Measurements from ENCODE around the gene FCHO2. TPM values are rescaled to one million over a fixed set of nuclear protein-coding genes. Genes with fewer than 3 reads are reported as not detected.

Gene FCHO2
- total and polyA plus RNA-seq, 2 of the 8 experiments (the other 6 are each of a cell fraction or from before 2014, with no cell fraction given), result 4.3 to 15.7 TPM

DNA sequence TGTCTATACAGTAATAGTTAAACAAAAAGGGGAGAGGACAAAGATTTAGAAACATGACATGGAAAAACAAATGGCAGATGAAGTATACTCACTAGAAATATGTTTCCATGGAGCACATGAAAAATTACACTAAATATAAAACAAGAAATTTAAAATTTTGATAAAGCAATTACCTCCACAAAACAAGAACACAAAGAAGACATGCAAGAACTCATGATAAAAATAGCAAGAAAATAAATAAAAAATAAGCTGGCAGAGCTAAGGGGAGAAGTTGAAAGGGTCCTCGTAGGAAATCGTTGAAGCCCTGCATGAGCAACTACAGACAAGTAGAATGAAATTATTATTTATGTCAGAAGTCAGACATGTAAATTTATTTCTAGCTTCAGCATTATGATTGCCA lies 141.9 kb downstream of the FCHO2 start:
- H3K79me1 ChIP-seq (ENCODE audit: low read depth, low read length), result no peaks in the 10 kb centered on the region
- FAIRE-seq (no peak), DNase-seq (ENCODE audit: low read depth in 1 of 2, low spot score in 2 of 2) (no peak)
- no peak overlapping the region for H2AK5ac ChIP-seq (ENCODE audit: low read depth, low read length)
- no peak overlapping the region for H4K5ac ChIP-seq (ENCODE audit: insufficient read length, low read depth, low read length)
- H4K91ac ChIP-seq (replicated peaks; ENCODE audit: insufficient read length, low read length), result no peak overlapping the region
- H3K4ac ChIP-seq (replicated peaks; ENCODE audit: insufficient read length, low read depth, low read length), result no peak overlapping the region
- no peaks in the 10 kb centered on the region for H3K27me3 ChIP-seq (replicated peaks in 1 of 4; ENCODE audit: control insufficient read depth in 3 of 4, extremely low read depth in 1 of 4, insufficient read depth in 3 of 4, low read length in 3 of 4)
- H3K14ac ChIP-seq (ENCODE audit: insufficient read length), result no peak overlapping the region
- no peaks in the 10 kb centered on the region for H3K23me2 ChIP-seq (ENCODE audit: low read depth, low read length)
- no peaks in the 10 kb centered on the region for H3K4me1 ChIP-seq (replicated peaks in 1 of 4; ENCODE audit: control insufficient read depth in 3 of 4, insufficient read depth in 4 of 4, low read length in 3 of 4)
- no peak overlapping the region for H3K27ac ChIP-seq (ENCODE audit: low read depth, low read length)
- no peak overlapping the region for H3K4me2 ChIP-seq (ENCODE audit: insufficient read depth in 1 of 2, low read depth in 2 of 2, low read length in 2 of 2)
- no peak overlapping the region for H3K23ac ChIP-seq (ENCODE audit: insufficient read length)
- H2BK120ac ChIP-seq (replicated peaks; ENCODE audit: low read depth, low read length), result no peak overlapping the region
- H2BK12ac ChIP-seq (ENCODE audit: low read depth, low read length), result no peak overlapping the region
- H3K56ac ChIP-seq (replicated peaks; ENCODE audit: insufficient read length, low read depth, low read length), result no peak overlapping the region
- H2BK15ac ChIP-seq (ENCODE audit: low read length), result no peak overlapping the region
- POLR2A ChIA-PET (ENCODE audit: partially characterized antibody), result interaction anchor here (1.7 kb wide), 1 partner anchor 142 kb away, joined by 3 read pairs; the partner anchor contains the start of gene FCHO2
- H2BK20ac ChIP-seq (ENCODE audit: low read length), result no peak overlapping the region
- no peak overlapping the region for H3K4me3 ChIP-seq (ENCODE audit: extremely low read depth in 1 of 4, insufficient read depth in 2 of 4, low read depth in 3 of 4, low read length in 4 of 4)
- H3K9ac ChIP-seq (replicated peaks in 1 of 4; ENCODE audit: extremely low read depth in 1 of 4, low read depth in 3 of 4, low read length in 3 of 4), result no peak overlapping the region
- no peak overlapping the region for H4K8ac ChIP-seq (ENCODE audit: extremely low read depth, insufficient read depth, low read length)
- no peak overlapping the region for H3K18ac ChIP-seq (ENCODE audit: extremely low read depth, low read length)
- no peak overlapping the region for H2AFZ ChIP-seq (ENCODE audit: low read length)
- H3K79me2 ChIP-seq (ENCODE audit: control insufficient read depth in 1 of 2, insufficient read depth in 2 of 2, low read length in 2 of 2), result no peaks in the 10 kb centered on the region
- CTCF ChIA-PET (ENCODE audit: partially characterized antibody), result interaction anchor here (1.4 to 1.9 kb wide), 3 partner anchors 14 to 73 kb away, joined by 4 to 8 read pairs (median 7); no protein-coding TSS in a partner anchor
- no peaks in the 10 kb centered on the region for H4K20me1 ChIP-seq (replicated peaks in 1 of 2; ENCODE audit: control insufficient read depth in 1 of 2, insufficient read depth in 2 of 2, low read length in 2 of 2)
- no peaks in the 10 kb centered on the region for H3K36me3 ChIP-seq (ENCODE audit: control insufficient read depth in 2 of 4, insufficient read depth in 4 of 4, low read length in 3 of 4)
- 79% methylated on average over 2 of the region's 2 CpGs; no CpG with 5 or more reads in 1 of the 2 experiments for WGBS, 2 experiments (ENCODE audit: extremely low coverage in 1 of 2, insufficient coverage in 1 of 2, insufficient read length in 1 of 2, insufficient replicate concordance in 2 of 2, low coverage in 1 of 2, low lambda C conversion rate in 2 of 2, missing lambda C conversion rate in 1 of 2)
- H3K9me3 ChIP-seq (ENCODE audit: insufficient read depth in 2 of 2, low read depth in 1 of 2, low read length in 1 of 2), result peaks cover 4 to 7% of the 10 kb centered on the region in 2 experiments; a peak in 1 of 4 replicates
- H2BK5ac ChIP-seq (ENCODE audit: low read depth, low read length), result no peak overlapping the region
- TF ChIP-seq SIX5 (IDR thresholded peaks at IDR 0.05; ENCODE audit: low read depth, low read length) (no peak), RFX5 (IDR thresholded peaks at IDR 0.05; ENCODE audit: borderline replicate concordance, low read depth, low read length) (no peak), CHD2 (IDR thresholded peaks at IDR 0.05; ENCODE audit: low read length) (no peak), GTF2F1 (IDR thresholded peaks at IDR 0.05; ENCODE audit: borderline replicate concordance, low read depth, low read length) (no peak), BACH1 (IDR thresholded peaks at IDR 0.05; ENCODE audit: low read length) (no peak), SAP30 (IDR thresholded peaks at IDR 0.05; ENCODE audit: insufficient read depth, insufficient replicate concordance, low read length) (no peak), POU5F1 (IDR thresholded peaks at IDR 0.05; ENCODE audit: low read depth, low read length) (no peak)
- TF ChIP-seq, protein P1, sequence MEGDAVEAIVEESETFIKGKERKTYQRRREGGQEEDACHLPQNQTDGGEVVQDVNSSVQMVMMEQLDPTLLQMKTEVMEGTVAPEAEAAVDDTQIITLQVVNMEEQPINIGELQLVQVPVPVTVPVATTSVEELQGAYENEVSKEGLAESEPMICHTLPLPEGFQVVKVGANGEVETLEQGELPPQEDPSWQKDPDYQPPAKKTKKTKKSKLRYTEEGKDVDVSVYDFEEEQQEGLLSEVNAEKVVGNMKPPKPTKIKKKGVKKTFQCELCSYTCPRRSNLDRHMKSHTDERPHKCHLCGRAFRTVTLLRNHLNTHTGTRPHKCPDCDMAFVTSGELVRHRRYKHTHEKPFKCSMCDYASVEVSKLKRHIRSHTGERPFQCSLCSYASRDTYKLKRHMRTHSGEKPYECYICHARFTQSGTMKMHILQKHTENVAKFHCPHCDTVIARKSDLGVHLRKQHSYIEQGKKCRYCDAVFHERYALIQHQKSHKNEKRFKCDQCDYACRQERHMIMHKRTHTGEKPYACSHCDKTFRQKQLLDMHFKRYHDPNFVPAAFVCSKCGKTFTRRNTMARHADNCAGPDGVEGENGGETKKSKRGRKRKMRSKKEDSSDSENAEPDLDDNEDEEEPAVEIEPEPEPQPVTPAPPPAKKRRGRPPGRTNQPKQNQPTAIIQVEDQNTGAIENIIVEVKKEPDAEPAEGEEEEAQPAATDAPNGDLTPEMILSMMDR (IDR thresholded peaks at IDR 0.05; ENCODE audit: control extremely low read depth in 1 of 3, insufficient read depth in 1 of 3, low read depth in 1 of 3, low read length in 3 of 3), result no peak
- TF ChIP-seq, protein P2, sequence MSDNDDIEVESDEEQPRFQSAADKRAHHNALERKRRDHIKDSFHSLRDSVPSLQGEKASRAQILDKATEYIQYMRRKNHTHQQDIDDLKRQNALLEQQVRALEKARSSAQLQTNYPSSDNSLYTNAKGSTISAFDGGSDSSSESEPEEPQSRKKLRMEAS (IDR thresholded peaks at IDR 0.05), result no peak
- TF ChIP-seq, protein P3, sequence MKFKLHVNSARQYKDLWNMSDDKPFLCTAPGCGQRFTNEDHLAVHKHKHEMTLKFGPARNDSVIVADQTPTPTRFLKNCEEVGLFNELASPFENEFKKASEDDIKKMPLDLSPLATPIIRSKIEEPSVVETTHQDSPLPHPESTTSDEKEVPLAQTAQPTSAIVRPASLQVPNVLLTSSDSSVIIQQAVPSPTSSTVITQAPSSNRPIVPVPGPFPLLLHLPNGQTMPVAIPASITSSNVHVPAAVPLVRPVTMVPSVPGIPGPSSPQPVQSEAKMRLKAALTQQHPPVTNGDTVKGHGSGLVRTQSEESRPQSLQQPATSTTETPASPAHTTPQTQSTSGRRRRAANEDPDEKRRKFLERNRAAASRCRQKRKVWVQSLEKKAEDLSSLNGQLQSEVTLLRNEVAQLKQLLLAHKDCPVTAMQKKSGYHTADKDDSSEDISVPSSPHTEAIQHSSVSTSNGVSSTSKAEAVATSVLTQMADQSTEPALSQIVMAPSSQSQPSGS (IDR thresholded peaks at IDR 0.05; ENCODE audit: low read length), result no peak
